Fibroblast of mammary gland (primary cell): ENCODE measurements around the gene ZNF790.

Experiments
- DNase-seq: peaks from one replicate; pipeline ENCODE4 v3.0.0-alpha.2; 2010; ENCODE audit warnings: low read depth
- H3K4me3 ChIP-seq: 2 replicates; pipeline ENCODE4 v1.5.1; 2011; ENCODE audit warnings: low read depth, mild to moderate bottlenecking, low read length, moderate library complexity; ENCODE audit not compliant: control insufficient read depth
- TF ChIP-seq, protein P1 (sequence below): conservative IDR thresholded peaks from 2 replicates; pipeline ENCODE4 v1.5.1; 2011; ENCODE audit warnings: low read depth, low read length, inconsistent platforms; ENCODE audit not compliant: control insufficient read depth, insufficient read depth

ZNF790 gene

DNA sequence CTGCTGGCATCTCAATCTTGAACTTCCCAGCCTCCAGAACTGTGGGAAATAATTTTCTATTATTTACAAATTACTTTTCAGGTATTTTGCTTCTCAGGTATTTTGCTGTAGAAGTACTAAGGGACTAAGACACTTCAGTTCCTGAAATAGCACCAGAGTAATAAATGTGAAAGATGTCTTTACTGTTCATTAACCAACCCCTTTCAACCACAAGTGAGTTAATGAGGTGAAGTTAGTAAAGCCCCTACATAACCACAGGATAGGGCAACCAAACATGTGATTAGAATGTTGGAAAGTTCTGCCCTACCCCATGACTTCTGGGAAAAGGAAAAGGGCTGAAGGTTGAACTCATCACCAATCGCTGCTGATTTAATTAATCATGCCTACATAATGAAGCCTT is 9.8 kb upstream of the ZNF790 start:
- H3K4me3 ChIP-seq: no peak overlapping the region
- DNase-seq: no peak
- TF ChIP-seq, protein P1, sequence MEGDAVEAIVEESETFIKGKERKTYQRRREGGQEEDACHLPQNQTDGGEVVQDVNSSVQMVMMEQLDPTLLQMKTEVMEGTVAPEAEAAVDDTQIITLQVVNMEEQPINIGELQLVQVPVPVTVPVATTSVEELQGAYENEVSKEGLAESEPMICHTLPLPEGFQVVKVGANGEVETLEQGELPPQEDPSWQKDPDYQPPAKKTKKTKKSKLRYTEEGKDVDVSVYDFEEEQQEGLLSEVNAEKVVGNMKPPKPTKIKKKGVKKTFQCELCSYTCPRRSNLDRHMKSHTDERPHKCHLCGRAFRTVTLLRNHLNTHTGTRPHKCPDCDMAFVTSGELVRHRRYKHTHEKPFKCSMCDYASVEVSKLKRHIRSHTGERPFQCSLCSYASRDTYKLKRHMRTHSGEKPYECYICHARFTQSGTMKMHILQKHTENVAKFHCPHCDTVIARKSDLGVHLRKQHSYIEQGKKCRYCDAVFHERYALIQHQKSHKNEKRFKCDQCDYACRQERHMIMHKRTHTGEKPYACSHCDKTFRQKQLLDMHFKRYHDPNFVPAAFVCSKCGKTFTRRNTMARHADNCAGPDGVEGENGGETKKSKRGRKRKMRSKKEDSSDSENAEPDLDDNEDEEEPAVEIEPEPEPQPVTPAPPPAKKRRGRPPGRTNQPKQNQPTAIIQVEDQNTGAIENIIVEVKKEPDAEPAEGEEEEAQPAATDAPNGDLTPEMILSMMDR: no peak

- peak overlapping the region; percentile 88 for H3K4me3 ChIP-seq
- TF ChIP-seq, protein P1: no peak
- no peak for DNase-seq
Measured at GRCh38 chr19:36838784-36839324, 667 bp upstream of the ZNF790 start.

DNA sequence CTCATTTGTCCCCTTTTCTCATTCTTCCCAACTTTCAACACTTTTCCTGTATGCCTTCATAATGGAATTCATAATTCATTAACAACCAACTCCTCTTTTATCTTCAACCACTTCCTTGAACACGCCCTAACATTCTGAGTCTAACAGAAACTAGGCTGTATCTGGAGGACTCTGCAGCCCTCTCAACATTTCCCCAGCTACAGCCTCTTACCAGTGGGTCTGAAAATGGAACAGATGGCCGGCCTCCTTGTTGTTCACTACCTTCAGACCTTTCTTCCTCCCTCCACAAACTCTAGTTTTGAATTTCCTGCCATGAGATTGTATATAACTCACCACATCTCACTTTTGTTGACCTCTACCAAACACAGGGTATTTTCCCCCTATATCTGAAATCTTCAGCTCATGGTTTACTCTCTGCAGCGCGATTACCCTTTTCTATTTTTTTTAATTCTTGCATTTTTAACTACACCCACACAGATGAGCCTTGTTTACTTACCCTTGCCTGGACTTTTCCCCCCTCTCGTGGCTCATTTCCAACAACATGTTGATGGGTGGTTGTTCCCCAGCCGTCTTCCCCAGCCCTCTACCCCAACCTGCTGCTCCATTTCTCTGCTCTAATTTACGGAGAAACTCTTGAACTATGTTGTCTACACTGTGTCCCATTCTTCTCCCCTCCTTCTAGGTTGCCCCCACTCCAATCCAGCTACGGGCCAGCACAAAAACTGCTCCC is 846 bp downstream of the ZNF790 start:
- TF ChIP-seq, protein P1: no peak
- H3K4me3 ChIP-seq: peak overlapping the region; percentile 88
- DNase-seq: peak; percentile 41

- DNase-seq: no peak
- H3K4me3 ChIP-seq: no peak overlapping the region
- TF ChIP-seq, protein P1: no peak
Measured at GRCh38 chr19:36833430-36833829, 4.8 kb downstream of the ZNF790 start.

DNA sequence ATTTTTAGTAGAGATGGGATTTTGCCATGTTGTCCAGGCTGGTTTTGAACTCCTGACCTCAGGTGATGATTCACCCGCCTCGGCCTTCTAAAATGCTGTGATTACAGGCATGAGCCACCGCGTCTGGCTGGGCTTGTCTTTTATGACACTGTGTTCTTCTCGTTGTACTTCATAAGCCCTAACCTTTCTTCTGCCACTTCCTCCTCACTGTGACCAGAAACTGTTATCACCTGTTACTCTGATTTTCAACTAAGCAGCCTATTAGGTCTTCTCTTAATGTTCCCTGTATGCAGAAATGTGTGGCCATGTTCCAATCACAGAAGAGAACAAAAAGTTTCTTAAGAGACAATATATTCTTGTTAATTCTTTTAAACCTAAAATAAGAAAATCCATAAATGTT is 16.4 kb downstream of the ZNF790 start:
- H3K4me3 ChIP-seq: no peak overlapping the region
- DNase-seq: no peak
- TF ChIP-seq, protein P1: no peak

GRCh38 chr19:36819130-36819630 is 19.0 kb downstream of the ZNF790 start:
- no peak overlapping the region for H3K4me3 ChIP-seq
- DNase-seq: peak; percentile 6
- TF ChIP-seq, protein P1: no peak
